ENCODE data around the gene ERFE. TPM values are rescaled to one million over a fixed set of nuclear protein-coding genes. Genes with fewer than 3 reads are reported as not detected.
"Not testable (repeated sequence)": the region's sequence is repeated elsewhere in the genome, so short reads cannot be mapped to it uniquely, and the experiment has no call there.

The ERFE gene
- total RNA-seq, 4 donors from 2014 or later: 0.19 TPM; not detected in 3

- Histone ChIP-seq H3K9me3 (no peaks in the 10 kb centered on the region), H3K36me3 (peaks cover 13 to 93% (median 28%) of the 10 kb centered on the region in 3 donors), H3K4me1 (peaks cover 13 to 27% (median 18%) of the 10 kb centered on the region in 3 donors), H3K4me3 (no peak overlapping the region), H3K27ac (peak overlapping the region; percentile 21 to 80 (median 66)), H3K27me3 (no peaks in the 10 kb centered on the region)
- DNase-seq: no peak
- TF ChIP-seq POLR2A (IDR thresholded peaks at IDR 0.05) (no peak), CTCF (IDR thresholded peaks at IDR 0.05) (no peak)
- 77 to 88% methylated on average over 12 to 16 of the region's 21 CpGs for WGBS, 2 donors
- intact Hi-C loops (cut with DNase I): no loop called here
Measured at GRCh38 chr2:238170386-238171071, 11.8 kb downstream of the ERFE start.

- Histone ChIP-seq H3K27ac (peak overlapping the region in 3 of 4 donors; percentile 49 to 75 (median 58)), H3K36me3 (peaks cover 13 to 96% (median 28%) of the 10 kb centered on the region in 3 donors), H3K4me1 (peaks cover 13 to 27% (median 18%) of the 10 kb centered on the region in 3 donors)
- DNase-seq; intact Hi-C loops (cut with DNase I); H3K9me3 ChIP-seq; H3K27me3 ChIP-seq; H3K4me3 ChIP-seq: not testable (repeated sequence)
- WGBS, 2 donors: 76 to 77% methylated on average over 5 of the region's 5 CpGs
Measured at GRCh38 chr2:238171072-238171431, 12.3 kb downstream of the ERFE start.

- intact Hi-C loops (cut with DNase I): no loop called here
- Histone ChIP-seq H3K9me3 (no peaks in the 10 kb centered on the region), H3K27ac (peak overlapping the region in 2 of 4 donors; percentile 49 to 75), H3K27me3 (no peaks in the 10 kb centered on the region), H3K4me3 (no peak overlapping the region), H3K4me1 (peaks cover 13 to 27% (median 18%) of the 10 kb centered on the region in 3 donors), H3K36me3 (peaks cover 13 to 98% (median 28%) of the 10 kb centered on the region in 3 donors)
- 95 to 96% methylated on average over 9 of the region's 9 CpGs for WGBS, 2 donors
- no peak for DNase-seq
- TF ChIP-seq CTCF (IDR thresholded peaks at IDR 0.05) (no peak), POLR2A (IDR thresholded peaks at IDR 0.05) (no peak)
Measured at GRCh38 chr2:238171575-238172187, 12.9 kb downstream of the ERFE start.

- H3K4me1 ChIP-seq: peaks cover 13 to 27% (median 18%) of the 10 kb centered on the region in 3 donors
- DNase-seq: no peak
- H3K36me3 ChIP-seq: peaks cover 13 to 98% (median 27%) of the 10 kb centered on the region in 3 donors
- no peaks in the 10 kb centered on the region for H3K27me3 ChIP-seq
- no peaks in the 10 kb centered on the region for H3K9me3 ChIP-seq
- WGBS, 2 donors: 89 to 97% methylated on average over 12 of the region's 14 CpGs
- H3K27ac ChIP-seq: peak overlapping the region in 1 of 4 donors; percentile 0
- intact Hi-C loops (cut with DNase I): no loop called here
- no peak overlapping the region for H3K4me3 ChIP-seq
- TF ChIP-seq POLR2A (IDR thresholded peaks at IDR 0.05) (no peak), CTCF (IDR thresholded peaks at IDR 0.05) (no peak)
Measured at GRCh38 chr2:238172439-238172838, 13.7 kb downstream of the ERFE start.

GRCh38 chr2:238173692-238174091, 14.9 kb downstream of the ERFE start:
- H3K27ac ChIP-seq: no peak overlapping the region

More at GRCh38 chr2:238173692-238174091, 14.9 kb downstream of the ERFE start:
- no peak for DNase-seq
- Histone ChIP-seq H3K4me3 (no peak overlapping the region), H3K4me1 (peaks cover 13 to 27% (median 18%) of the 10 kb centered on the region in 3 donors), H3K9me3 (no peaks in the 10 kb centered on the region), H3K27me3 (no peaks in the 10 kb centered on the region), H3K36me3 (peaks cover 13 to 98% (median 24%) of the 10 kb centered on the region in 3 donors)
- intact Hi-C loops (cut with DNase I): no loop called here
- WGBS, 2 donors: 100% methylated on average over 1 of the region's 2 CpGs; no CpG with 5 or more reads in 1 of the 2 donors
- peak in 1 of 6 experiments; percentile 14 for TF ChIP-seq CTCF (IDR thresholded peaks at IDR 0.05)
- no peak for TF ChIP-seq POLR2A (IDR thresholded peaks at IDR 0.05)

Measured in esophagus squamous epithelium (tissue), 5 donors.